HG03571 (cell line): ENCODE measurements around the gene LRFN2.

Experiments used
- ATAC-seq: cut with Tn5 transposase; IDR thresholded peaks from one replicate; pipeline ENCODE4 v1.9.1; 2021; ENCODE audit not compliant: unreplicated experiment

The LRFN2 gene

GRCh38 chr6:40386200-40386599 lies 201.0 kb downstream of the LRFN2 start:
- no peak for ATAC-seq

GRCh38 chr6:40383348-40384115 lies 203.6 kb downstream of the LRFN2 start:
- no peak for ATAC-seq

GRCh38 chr6:40380271-40380670 lies 206.9 kb downstream of the LRFN2 start:
- no peak for ATAC-seq

- ATAC-seq = no peak
Measured at GRCh38 chr6:40379811-40380210, 207.4 kb downstream of the LRFN2 start.

GRCh38 chr6:40378725-40379074 lies 208.5 kb downstream of the LRFN2 start:
- no peak for ATAC-seq

GRCh38 chr6:40378071-40378724 lies 209.0 kb downstream of the LRFN2 start:
- ATAC-seq = no peak

GRCh38 chr6:40377173-40377806 lies 209.9 kb downstream of the LRFN2 start:
- ATAC-seq = no peak

GRCh38 chr6:40376113-40376650 lies 211.0 kb downstream of the LRFN2 start:
- no peak for ATAC-seq

GRCh38 chr6:40373267-40373666 lies 213.9 kb downstream of the LRFN2 start:
- ATAC-seq = no peak

- no peak for ATAC-seq
Measured at GRCh38 chr6:40371621-40372020, 215.5 kb downstream of the LRFN2 start.

GRCh38 chr6:40371095-40371494 lies 216.1 kb downstream of the LRFN2 start:
- ATAC-seq = no peak

- ATAC-seq = no peak
Measured at GRCh38 chr6:40369891-40370290, 217.3 kb downstream of the LRFN2 start.

- ATAC-seq = no peak
Measured at GRCh38 chr6:40369042-40369441, 218.1 kb downstream of the LRFN2 start.

GRCh38 chr6:40362859-40363258 lies 224.3 kb downstream of the LRFN2 start:
- ATAC-seq = no peak

GRCh38 chr6:40359808-40360207 lies 227.4 kb downstream of the LRFN2 start:
- ATAC-seq = no peak

GRCh38 chr6:40358473-40359460 lies 228.4 kb downstream of the LRFN2 start:
- ATAC-seq = no peak

- ATAC-seq = no peak
Measured at GRCh38 chr6:40356242-40356910, 230.8 kb downstream of the LRFN2 start.

GRCh38 chr6:40355532-40355931 lies 231.6 kb downstream of the LRFN2 start:
- ATAC-seq = no peak

GRCh38 chr6:40355066-40355465 lies 232.1 kb downstream of the LRFN2 start:
- no peak for ATAC-seq

GRCh38 chr6:40353967-40354452 lies 233.2 kb downstream of the LRFN2 start:
- no peak for ATAC-seq
